HG03571 (cell line): ENCODE data around the gene CSNK2B.

Source experiments
- ATAC-seq: cut with Tn5 transposase; IDR thresholded peaks from one replicate; pipeline ENCODE4 v1.9.1; 2021; ENCODE audit not compliant: unreplicated experiment

CSNK2B gene

DNA sequence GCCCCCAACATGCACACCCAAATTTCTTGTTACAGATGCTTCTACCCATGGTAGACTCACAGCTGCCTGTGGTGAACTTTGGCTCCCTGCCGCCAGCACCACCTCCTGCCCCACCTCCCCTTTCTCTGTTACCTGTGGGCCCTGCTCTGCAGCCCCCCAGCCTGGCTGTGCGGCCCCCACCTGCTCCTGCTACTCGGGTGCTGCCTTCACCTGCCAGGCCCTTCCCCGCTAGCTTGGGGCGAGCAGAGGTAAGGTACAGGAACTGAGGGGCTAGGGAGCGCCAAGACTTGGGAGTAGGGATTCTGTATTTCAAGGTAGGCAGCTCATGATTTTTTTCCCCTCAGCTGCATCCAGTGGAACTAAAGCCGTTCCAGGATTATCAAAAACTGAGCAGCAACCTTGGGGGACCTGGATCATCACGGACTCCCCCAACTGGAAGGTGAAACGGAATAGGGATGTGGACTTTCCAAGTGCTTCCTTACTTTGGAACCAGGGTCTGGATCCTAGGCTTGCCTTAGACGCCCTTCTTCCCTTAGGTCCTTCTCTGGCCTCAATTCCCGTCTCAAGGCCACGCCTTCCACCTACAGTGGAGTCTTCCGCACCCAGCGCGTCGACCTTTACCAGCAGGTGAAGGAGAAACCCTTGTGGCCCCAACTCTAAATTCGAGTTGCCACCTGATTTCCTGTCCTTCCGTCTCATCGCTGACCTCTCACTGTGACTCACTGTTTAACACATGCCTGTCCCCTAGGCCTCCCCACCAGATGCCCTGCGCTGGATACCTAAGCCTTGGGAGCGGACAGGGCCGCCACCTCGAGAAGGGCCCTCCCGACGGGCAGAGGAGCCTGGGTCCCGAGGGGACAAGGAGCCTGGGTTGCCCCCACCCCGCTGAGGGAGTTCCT, 28.9 kb upstream of the CSNK2B start:
- ATAC-seq: no peak

DNA sequence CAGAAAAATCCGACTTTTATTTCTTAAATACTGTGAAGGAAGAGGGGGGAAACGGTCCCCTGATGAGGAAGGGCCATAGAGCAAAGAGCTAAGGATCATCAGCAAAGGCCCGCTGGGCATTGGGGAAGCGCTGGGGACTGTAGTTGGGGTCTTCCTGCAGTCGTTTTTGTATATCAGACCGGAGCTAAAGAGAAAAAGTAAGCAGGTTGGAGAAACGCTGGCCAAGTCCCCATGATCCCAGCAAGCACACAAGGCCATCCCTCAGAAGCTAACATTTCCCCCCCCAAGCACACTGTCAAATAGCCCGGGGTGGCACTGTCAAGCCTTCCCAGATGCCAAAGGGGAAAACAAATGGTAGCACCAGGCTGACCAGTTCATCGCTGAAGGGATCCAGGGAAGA, 26.8 kb upstream of the CSNK2B start:
- ATAC-seq: no peak

DNA sequence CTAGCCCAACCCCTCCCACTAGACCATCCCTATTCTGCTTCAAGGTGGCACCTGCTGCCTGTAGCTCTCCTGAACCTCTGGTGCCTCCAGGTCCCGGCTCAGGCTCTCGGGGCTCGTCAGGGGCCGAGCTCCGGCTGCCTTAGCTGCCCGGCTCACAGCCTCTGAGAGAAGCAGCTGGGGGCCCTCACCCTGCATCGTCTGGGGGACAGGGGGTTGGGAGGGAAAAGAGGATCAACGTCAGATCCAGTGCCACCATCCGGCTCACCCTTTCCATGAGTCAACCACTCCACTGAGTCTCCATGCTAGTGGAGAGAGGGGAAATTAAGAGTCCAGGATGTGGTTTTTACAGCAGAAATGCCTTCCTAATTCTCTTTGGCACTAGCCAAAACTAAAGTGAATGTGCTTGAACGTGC, 26.4 kb upstream of the CSNK2B start:
- ATAC-seq: no peak

DNA sequence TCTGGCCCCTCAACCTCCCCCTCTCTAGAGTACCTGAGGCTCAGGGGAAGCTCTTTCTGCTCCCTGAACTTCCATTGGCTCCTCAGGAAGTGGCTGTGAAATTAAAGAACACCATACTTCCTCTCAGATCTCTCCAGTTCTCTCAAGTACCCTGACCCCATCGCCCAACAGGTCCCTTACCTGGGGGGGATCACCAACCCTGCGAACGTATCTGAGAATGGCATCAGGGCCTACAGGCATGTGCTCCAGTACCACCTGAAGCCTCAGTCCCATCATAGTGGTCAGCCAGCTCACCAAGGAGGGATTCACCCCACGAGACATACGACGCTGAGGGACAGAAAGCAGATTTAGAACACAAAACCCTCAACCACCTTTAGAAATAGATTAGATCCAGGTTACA, 25.3 kb upstream of the CSNK2B start:
- no peak for ATAC-seq

DNA sequence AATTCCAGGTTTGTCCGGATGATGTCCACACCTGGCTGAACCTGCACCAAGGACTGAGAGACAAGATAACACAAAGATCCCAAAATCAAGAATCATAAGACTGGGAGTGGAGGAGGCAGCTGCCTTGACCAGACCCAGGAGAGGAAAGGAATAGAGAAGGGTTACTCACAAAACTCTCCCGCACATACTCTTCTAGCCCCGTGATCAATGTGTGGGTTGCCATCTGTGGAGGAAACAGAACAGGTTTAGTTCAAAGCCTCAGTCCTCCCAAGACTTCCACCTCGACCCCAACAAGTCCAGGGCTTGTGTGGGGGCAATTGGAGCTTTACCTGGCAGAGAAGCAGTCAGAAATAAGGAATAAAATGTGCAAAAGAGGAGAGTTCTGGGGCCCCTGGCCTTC, 24.5 kb upstream of the CSNK2B start:
- ATAC-seq: no peak

DNA sequence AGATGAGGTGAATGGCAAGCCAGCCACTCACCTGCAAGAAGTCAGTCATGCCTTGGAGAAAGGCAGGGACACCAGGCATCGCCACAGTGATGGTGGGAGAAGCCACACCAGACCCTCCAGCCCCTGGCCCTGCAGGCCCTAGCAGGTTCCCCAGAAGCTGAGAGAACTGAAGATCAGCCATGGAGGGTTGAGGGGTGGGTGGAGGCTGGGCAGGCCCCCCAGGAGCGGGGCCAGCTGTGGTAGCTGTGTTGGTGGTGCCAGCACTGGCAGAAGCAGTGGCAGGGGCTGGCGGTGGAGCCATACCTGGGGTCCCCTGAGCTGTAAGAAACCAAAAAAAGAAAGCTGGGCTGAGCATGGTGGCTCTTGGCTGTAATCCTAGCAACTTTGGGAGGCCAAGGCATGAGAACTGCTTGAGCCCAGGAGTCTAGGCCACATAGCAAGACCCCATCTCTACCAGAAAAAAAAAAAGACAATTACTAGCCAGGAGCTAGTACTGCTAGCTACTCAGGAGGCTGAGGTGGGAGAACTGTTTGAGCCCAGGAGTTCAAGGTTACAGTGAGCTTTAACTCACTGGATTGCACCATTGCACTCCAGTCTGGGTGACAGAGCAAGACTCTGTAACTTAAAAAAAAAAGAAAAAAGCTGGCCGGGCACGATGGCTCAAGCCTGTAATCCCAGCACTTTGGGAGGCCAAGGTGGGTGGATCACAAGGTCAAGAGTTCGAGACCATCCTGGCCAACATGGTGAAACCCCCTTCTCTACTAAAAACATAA, 22.9 kb upstream of the CSNK2B start:
- ATAC-seq: no peak

DNA sequence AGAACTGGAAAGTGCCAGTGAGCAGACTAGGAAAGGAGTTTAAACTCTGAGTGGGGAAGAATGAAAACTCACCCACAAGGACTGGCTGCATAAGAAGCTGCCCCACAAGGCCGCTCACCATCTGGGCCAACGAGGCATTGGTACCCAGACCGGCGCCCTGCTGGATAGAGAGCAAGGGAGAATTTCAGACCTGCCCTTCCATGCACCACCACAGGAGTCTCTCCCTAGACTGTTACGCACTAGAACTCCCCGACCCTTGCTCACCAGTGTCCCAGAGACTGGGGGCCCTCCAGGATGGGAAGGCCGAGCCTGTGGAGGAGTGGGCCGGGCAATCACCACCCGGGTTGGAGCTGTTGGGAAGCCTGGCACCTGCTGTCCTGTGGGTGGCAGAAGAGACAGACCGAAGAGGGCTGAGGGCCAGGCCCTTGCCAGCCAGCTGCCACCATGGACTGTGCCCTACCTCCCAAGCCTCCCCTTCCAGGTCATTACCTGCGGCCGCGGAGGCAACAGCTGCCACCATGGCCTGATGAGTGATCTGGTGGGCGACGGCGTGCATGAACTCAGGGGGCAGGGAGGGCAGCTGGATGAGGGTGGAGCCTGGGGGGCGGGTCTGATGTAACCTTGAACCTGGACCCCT, 21.9 kb upstream of the CSNK2B start:
- ATAC-seq: no peak

DNA sequence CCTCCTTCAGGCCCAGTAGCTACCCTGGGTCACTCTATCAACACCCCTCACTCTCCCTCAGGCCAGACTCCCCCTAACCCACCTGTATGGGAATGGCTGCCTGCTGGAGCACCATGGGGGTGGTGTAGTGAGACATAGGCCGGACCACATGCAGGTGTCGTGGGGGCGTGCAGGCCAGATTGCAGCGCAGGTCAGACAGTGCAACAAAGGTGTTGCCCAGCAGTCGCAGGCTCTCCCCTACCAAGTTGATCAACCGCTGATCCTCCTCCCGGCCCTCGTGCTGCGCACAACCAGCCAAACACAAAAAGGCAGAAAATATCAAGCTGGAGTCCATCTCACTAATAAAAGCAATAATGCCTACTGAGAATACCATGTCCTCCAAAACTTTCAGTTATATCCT, 20.6 kb upstream of the CSNK2B start:
- no peak for ATAC-seq

DNA sequence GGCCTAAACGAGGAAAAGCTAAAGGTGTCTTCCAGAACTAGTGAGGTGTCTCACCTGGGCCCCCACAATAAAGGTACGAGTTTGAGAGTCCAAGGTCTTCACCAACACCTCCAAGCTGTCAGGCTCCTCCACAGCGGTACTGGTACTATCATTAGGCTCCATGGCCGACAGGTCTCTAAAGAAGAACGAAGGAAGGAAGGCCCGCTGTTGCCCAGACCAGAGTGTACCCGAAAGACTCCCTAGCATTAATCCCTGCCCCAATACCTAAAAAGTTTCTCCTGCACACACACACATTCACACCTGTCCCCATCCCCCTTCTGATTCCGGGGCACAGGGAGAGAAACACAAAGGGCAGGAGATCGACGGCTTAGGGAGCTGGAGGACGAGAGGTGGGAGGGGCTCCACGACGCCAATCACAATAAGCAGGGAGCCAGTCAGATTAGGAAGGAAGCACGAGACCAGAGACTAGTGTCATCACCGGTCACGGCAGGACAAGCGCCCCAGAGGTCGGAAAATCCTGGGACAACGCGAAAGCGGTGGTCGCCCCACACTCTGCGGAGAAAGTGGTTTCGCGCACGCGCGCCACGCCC, 14.2 kb upstream of the CSNK2B start:
- ATAC-seq: peak; percentile 24

DNA sequence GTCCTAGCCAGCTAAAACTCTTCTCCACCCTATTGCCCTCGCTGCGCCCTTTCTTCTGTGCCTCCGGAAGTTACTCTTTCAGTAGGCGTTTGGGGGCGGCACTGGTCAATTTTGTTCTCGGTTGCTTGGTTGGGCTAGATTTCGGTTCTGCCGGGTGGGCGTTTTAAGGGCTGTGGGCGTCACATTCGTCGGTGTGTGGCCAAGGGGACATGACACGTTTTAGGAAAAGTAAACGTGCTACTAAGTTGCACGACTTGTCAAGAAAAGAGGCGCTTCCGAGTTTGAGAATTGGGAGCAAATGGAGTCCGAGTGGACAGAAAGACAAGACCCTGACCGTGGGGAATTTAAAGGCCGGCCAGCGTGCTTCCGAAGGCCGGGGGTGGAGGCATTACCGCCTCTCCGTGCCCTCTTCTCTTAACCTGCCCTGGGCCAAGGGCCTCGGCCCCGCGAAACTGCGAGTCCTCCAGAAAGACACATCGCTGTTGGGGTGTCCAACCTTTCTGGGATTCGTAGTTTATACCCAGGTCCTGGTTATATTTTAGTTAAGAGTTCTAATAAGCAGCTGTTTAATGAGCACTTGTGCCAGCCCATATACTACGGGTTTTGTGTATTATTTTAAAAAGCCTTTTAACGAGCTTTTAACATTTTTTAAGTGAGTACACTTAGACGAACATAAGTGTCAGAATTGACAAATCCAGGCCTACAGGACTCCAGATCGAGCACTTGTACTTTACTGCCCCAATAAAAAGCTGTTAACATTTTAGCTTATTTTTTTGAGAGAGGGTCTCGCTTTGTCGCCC, 12.8 kb upstream of the CSNK2B start:
- peak; percentile 48 for ATAC-seq

DNA sequence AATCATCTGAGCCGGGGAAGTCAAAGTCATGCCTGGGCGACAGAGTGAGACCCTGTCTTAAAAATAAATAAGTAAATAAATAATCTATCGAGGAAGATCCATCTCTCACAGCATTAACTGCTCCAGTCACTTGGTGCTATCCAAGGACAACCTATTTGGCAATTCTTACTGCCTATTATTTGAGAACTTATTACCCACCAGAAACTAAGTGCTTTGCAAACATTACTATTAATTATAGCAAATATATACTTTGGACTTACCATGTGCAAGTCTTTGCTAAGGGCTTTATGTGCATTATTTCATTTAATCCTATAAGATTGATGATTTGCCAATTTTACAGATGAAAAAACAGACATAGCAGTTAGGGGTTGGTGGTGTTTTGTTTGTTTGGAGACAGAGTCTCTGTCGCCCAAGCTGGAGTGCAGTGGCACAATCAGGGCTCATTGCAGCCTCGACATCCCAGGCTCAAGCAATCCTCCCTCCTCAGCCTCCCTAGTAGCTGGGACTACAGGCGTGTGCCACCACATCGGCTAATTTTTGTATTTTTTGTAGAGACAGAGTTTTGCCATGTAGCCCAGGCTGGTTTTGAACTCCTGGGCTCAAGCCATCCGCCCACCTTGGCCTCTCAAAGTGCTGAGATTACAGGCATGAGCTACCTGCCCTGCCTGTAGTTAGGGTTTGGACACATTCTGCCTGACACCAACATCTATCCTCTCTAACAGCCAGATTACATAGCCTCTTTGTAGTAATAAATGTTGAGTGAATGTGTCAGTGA, 11.1 kb upstream of the CSNK2B start:
- ATAC-seq: no peak

DNA sequence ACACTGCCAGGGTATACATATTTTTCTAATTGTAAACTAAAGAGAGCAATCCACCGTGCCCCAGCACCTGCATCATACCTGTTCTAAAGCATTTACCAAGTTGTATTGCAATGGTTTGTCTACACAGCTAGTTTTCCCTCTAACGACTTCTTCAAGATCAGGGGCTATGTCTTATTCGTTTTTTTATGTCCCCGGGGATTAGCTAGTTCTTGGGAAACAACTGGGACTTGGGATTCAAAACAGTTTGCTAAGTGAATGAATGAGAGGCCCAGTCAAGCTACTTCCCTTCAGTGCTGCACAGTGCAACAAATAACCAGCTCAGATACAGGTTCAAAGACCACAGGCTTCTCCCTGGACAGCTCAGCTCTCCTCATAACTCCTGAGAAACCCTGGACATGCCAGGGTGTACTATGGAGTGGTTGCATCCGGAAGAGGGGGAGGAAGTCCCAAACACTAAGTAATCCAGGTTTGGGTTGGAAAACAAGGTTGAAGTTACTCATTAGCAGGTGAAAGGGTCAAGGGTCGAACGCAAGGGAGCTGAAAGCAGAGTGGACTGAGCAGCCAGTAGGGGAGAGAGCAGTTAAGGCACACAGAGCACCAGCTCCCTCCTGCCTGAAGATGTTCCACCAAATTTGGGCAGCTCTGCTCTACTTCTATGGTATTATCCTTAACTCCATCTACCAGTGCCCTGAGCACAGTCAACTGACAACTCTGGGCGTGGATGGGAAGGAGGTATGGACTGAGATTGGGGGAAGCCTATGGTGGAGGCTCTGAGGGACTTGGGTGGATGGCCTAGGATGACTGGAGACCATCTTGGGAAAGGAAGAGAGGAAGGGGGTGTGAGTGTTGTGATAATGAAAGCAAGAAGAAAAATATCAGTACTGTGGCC, 10.3 kb upstream of the CSNK2B start, which contains the start of gene APOM:
Gene APOM, plus strand, starts transcription at position 546 of the 889 bp plus-strand sequence. Its CDS starts 73 bp downstream, at position 619.
- ATAC-seq: no peak

DNA sequence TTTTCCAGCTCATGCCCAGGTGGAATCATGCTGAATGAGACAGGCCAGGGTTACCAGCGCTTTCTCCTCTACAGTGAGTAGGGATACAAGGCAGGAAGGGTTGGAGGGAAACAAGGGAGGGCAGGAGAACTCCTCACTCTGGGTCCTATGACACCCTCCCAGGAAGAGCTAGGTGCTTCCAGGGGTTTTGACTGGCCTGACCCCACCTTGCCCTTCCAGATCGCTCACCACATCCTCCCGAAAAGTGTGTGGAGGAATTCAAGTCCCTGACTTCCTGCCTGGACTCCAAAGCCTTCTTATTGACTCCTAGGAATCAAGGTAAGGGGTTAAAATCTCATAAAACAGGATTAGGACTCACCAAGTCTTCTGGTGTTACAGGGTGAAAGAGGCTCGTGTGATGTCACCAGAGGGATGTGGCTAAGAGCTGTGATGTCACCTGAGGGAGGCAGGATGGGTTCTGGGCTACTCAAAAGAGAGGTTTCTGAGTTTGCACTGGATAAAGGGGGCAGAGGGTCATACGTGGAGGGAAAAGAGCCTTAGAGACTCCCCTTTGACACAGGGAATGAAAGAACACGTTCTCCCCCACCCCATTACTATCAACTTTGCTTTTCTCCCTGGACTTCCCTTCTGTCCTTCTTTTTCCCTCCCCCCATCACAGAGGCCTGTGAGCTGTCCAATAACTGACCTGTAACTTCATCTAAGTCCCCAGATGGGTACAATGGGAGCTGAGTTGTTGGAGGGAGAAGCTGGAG, 8.3 kb upstream of the CSNK2B start:
- no peak for ATAC-seq

DNA sequence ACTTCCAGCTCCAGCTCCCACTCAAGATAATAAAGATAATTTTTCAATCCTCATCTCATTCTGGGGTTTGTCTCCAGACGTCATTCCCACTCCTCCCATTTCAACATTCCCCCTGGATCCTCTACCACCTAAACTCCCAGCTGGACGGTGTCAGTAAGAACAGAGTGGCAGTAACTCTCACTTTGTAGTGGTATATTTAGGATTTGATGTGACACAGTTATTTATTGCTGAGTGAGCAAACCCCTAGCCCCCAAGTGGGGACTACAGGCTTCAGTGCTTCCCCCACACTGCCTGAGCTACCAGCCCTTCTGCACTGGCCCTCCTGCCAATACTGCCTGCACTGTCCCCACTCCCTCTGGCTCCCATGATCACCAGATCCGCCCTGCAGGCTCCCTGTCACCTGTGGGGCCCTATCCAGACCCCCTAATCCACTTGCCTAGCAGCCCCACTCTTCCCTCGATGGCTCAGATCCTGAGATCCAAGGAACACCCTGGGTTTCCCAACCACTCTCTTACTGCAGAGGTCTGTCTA, 7.7 kb upstream of the CSNK2B start:
- no peak for ATAC-seq

DNA sequence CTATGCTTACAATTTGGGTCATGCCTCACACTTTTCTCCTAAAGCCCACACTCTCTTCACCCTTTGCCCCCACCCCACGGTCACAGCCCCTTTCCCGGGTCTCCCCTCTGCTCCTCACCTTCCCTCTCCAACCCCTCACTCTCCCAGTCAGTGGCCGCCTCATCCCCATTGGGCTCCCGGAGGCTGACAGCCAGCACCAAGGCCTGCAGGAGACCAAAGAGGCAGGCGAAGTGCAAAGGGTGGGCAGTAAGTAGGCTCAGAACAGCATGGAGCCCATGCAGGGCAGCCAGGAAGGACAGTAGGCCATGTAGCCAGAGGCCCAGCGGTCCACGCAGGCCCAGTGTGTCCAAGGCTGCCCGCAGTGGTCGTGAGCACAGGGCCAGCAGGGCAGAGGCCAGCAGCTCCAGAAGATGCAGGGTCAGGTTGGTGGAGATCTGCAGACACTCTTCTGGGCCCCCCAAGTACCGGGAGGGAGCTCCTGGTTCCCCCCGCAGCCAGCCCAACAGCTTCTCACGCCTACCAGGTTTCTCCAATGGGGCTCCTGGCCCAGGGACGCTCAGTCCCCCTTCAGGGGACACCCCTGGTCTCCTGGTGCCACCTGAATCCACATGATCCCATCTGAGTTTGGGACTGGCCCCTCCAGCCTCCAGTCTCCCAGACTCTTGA, 6.8 kb upstream of the CSNK2B start:
- ATAC-seq: no peak

DNA sequence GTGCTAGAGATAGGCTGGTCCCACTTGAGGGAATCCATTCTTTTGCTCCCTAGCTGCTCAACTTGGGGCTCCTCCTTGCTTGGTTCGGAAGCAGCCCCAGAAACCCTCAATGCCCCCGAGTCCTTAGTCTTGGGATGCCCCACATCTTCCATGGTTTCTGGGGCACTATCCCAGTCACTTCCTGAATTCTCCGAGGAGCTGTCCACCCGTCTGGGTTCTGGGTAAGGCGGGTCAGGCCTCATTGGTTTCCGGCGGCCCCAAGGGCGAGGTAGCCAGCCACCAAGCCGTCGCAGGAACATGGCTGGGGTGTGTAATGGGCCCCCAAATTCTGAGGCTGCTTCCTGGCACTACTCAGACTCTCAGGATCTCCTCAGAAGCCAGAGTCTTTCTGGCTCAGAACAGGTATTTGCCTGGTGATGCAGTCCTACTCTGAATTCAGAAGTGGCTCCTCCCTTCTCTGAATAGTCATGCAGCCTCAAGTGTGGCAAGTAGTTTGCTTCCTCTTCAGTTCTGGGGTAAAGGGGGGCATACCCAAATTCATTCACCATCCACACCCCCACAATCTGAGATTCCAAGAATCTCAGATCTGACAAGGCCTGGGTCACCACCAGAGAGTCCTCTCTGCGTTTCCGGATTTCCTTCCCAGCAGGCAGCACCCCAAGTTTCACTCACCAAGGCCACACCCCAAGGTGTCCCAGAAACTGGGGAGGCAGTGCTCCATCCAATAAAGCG, 6.1 kb upstream of the CSNK2B start:
- no peak for ATAC-seq
